Ovary (tissue), 9 donors: ENCODE data around the gene CYB5R3. TPM values are rescaled to one million over a fixed set of nuclear protein-coding genes. Genes with fewer than 3 reads are reported as not detected.
"Not testable (repeated sequence)": the region's sequence is repeated elsewhere in the genome, so short reads cannot be mapped to it uniquely, and the experiment has no call there.

Source experiments
- DNase-seq, 5 donors: peaks; one replicate each; pipeline ENCODE4 v3.0.0-alpha.2; 2019 to 2020
- H3K27ac ChIP-seq, 2 donors: fragments of 200-600 bp; one replicate each; pipeline versions ENCODE4 v1.5.1 to v1.8.0; 2019 to 2022
- H3K27me3 ChIP-seq: fragments of 200-600 bp; one replicate; pipeline ENCODE4 v1.8.0; 2022
- H3K36me3 ChIP-seq: fragments of 200-600 bp; sonication (generic); one replicate; pipeline ENCODE4 v1.5.1; 2019
- H3K4me1 ChIP-seq: one replicate; pipeline ENCODE4 v1.8.1; 2013; ENCODE audit warnings: mild to moderate bottlenecking, moderate library complexity; ENCODE audit not compliant: insufficient read depth
- H3K4me3 ChIP-seq: fragments of 200-600 bp; sonication (generic); one replicate; pipeline ENCODE4 v1.5.1; 2017
- H3K9me3 ChIP-seq, 2 donors: fragments of 200-600 bp in 1 of 2; sonication (generic) in 1 of 2; one replicate each; pipeline versions ENCODE4 v1.5.1 to v1.8.1; 2013 to 2019; ENCODE audit warnings: mild to moderate bottlenecking in 1 of 2, moderate library complexity in 1 of 2
- EP300 ChIP-seq: sonication (generic); formaldehyde crosslinking; IDR thresholded peaks from one replicate; pipeline ENCODE4 v1.6.1; 2017; ENCODE audit warnings: antibody characterized with exemption
- POLR2A ChIP-seq: fragments of 450-650 bp; IDR thresholded peaks from one replicate; pipeline ENCODE4 v1.6.1; 2017; ENCODE audit warnings: antibody characterized with exemption, mild to moderate bottlenecking, moderate library complexity
- WGBS, 3 donors: extraction: QIAGEN DNeasy Blood & Tissue Kit in 1 of 3; methylation state at CpG; one replicate each; pipeline versions ENCODE4 v1.1.5 to v1.1.7; 2013 to 2017; 5-methylcytosine and 5-hydroxymethylcytosine counted together
- intact Hi-C, 4 donors: fragments of 100-400 bp; cut with DNase I; formaldehyde crosslinking; loops; one replicate each; pipeline versions ENCODE4 v1.11.0 to v1.15.1; 2022 to 2023
- polyA plus RNA-seq, 2 donors: library from polyadenylated mRNA; stranded (reverse); fragments of 200-250 nt in 1 of 2; fragments of 350-450 nt in 1 of 2; fragmentation: Illumina TruSeq in 1 of 2; extraction: RNeasy Lipid Tissue Mini Kit (QIAGEN cat#74804) in 1 of 2; gene quantifications; one replicate each; pipeline ENCODE4 v1.2.3, GENCODE V29; 2013 to 2014
- total RNA-seq, 7 donors: library from RNA; depleted of rRNA in 2 of 7; stranded (reverse); fragments of >200 nt in 2 of 7; fragmentation: NEBNext Ultra II Directional in 3 of 7; extraction: Animal tissue kit (Norgen Biotek cat#: 25700) in 3 of 7; gene quantifications; one replicate each; pipeline versions ENCODE4 v1.1.0 to v1.2.4, GENCODE V29; 2016 to 2023
- TF ChIP-seq, protein P1 (sequence below), 3 donors: fragments of 450-650 bp in 2 of 3; fragments of 200-600 bp in 1 of 3; IDR thresholded peaks; one replicate each; pipeline versions ENCODE4 v1.5.1 to v1.8.0; 2016 to 2022; ENCODE audit warnings: antibody characterized with exemption in 3 of 3, mild to moderate bottlenecking in 1 of 3
- donor health status: DM: no; HTN: no; CAD: no; lungs with moderate emphysema.
- donor health status: DM: no; HTN: no; CAD: no.
- donor health status: Bipolar disorder and iron deficiency.
- donor health status: DM: yes; HTN: yes; CAD: no.
- donor health status: DM: no; HTN: no; CAD: no.
- donor health status: DM: yes; HTN: yes; CAD: no.

Gene CYB5R3
- total and polyA plus RNA-seq, 9 donors = 56.9 to 279 (median 228) TPM

DNA sequence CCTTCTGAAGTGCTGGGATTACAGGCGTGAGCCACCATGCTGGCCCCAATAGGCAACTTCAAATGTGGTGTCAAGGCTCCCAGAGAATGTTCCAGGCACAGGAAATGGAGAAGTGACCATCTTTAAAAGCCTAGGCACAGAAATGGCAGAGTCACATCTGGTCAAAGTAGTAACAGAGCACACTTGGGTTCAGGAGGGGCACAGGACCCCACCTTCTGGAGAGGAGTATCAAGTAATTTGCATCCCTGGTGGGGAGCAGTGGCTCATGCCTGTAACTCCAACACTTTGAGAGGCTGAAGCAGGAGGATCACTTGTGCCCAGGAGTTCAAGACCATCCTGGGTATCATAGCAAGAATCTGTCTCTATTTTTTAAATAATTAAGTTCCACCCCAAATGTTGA is 66.2 kb downstream of the CYB5R3 start:
- DNase-seq = no peak
- Histone ChIP-seq H3K27ac (no peak overlapping the region), H3K27me3 (no peaks in the 10 kb centered on the region), H3K4me3 (no peak overlapping the region), H3K36me3 (no peaks in the 10 kb centered on the region), H3K4me1 (no peaks in the 10 kb centered on the region), H3K9me3 (no peaks in the 10 kb centered on the region)
- intact Hi-C loops = no loop called here
- WGBS, 3 donors = 88 to 100% (median 93%) methylated on average over 1 of the region's 1 CpG
- TF ChIP-seq EP300 = no peak
- no peak for TF ChIP-seq POLR2A

DNA sequence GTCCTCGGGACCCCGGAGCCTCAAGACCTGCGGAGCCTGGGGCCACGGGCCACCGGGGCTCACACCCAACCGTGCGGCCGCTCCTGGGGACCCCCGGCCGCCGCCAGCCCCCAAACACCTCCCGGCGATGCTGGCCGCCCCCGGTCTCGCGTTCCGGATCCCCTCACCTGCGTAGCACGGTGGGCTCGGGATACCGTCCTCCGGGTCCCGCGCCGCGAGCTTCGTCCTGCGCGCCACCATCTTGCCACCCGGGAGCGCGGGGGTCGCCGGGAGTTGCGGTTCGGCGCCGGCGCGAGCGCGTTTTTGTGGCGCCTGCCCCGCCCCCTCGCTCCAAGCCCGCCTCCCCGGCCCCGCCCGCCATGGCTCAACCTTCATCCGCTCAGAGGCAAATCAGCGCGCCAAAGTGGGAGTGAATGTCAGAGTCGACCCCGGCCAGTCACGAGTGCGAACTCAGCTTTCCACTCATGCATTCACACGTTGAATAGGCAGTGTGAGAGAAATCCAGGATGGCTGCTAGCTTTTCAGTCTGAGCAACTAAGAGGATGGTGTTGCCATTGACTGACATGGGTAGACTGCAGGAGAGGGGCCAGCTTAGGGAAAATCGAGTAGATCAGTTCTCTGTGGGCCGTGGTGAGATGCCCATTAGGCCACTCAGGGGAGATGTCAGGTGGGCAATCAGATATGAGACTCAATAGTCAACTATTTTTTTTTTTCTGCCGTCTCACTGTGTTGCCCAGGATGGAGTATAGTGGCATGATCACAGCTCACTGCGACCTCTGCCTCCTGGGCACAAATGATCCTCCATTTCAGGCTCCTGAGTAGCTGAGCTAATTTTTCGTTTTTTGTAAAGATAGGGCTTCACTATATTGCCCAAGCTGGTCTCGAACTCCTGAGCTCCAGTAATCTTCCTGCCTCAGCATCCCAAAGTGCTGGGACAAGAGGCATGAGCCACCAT is 67.2 kb downstream of the CYB5R3 start:
- TF ChIP-seq POLR2A (no peak), EP300 (no peak)
- TF ChIP-seq, protein P1, sequence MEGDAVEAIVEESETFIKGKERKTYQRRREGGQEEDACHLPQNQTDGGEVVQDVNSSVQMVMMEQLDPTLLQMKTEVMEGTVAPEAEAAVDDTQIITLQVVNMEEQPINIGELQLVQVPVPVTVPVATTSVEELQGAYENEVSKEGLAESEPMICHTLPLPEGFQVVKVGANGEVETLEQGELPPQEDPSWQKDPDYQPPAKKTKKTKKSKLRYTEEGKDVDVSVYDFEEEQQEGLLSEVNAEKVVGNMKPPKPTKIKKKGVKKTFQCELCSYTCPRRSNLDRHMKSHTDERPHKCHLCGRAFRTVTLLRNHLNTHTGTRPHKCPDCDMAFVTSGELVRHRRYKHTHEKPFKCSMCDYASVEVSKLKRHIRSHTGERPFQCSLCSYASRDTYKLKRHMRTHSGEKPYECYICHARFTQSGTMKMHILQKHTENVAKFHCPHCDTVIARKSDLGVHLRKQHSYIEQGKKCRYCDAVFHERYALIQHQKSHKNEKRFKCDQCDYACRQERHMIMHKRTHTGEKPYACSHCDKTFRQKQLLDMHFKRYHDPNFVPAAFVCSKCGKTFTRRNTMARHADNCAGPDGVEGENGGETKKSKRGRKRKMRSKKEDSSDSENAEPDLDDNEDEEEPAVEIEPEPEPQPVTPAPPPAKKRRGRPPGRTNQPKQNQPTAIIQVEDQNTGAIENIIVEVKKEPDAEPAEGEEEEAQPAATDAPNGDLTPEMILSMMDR (IDR thresholded peaks at IDR 0.05) = no peak
- 5 to 8% (median 5%) methylated on average over 47 to 64 of the region's 64 CpGs for WGBS, 3 donors

DNA sequence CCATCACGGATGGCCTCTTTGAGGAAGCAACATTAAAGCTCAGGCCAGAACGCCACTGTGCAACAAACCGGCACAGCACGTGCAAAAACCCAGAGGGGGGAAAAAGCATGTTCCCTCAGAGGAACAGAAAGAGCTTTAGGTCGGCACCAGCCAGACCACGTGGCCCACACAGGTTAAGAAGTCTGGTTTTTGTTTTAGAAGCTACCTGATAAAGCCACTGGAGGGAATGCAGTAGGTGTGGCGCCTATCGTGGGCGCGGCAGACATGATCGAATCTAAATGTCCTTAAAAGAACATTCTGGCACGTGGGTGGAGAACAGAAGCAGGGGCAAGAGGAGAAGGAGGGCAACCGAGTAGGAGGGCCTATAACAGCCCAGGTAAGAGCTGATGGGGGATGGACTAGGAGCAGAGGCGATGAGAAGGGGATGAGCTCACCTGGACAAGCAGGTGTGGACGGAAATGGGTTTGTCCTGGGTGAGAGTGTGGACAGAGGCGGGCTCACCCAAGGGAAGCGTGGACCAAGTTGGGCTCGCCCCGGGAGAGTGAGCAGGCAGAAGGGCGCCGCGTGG is 67.9 kb downstream of the CYB5R3 start:
- Histone ChIP-seq H3K4me3 (peak overlapping the region; percentile 82), H3K27ac (peak overlapping the region; percentile 66 to 69)
- H3K4me1 ChIP-seq, H3K36me3 ChIP-seq, H3K9me3 ChIP-seq, DNase-seq, intact Hi-C loops, H3K27me3 ChIP-seq: not testable (repeated sequence)
- 0 to 3% (median 0%) methylated on average over 13 to 14 of the region's 22 CpGs for WGBS, 3 donors

More for the DNA sequence above, 67.2 kb downstream of the CYB5R3 start:
- intact Hi-C loops = no loop called here
- Histone ChIP-seq H3K27me3 (no peaks in the 10 kb centered on the region), H3K4me1 (no peaks in the 10 kb centered on the region), H3K36me3 (no peaks in the 10 kb centered on the region), H3K9me3 (no peaks in the 10 kb centered on the region), H3K27ac (peak overlapping the region; percentile 66 to 69), H3K4me3 (peak overlapping the region; percentile 82)
- peak; percentile 80 to 88 (median 84) for DNase-seq

DNA sequence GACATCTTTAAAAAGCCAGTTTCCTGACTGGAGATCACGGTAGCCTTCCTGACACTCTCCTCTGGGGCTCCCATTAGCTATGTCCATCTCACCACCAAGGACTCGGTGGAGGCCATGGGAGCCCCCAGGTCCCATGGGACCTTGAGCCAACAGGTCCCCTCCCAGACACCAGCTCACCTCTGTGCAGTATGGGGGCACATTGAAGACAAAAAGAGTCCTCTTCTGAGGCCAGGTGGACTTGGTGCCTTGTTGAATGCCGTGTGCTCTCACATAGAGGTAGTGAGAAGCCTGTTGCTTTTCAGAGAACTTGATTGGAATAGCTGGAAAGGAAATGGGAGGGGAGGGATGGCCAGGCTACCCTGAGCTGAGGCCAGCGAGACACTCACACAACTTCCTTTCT is 69.2 kb downstream of the CYB5R3 start:
- H3K9me3 ChIP-seq, H3K4me3 ChIP-seq, H3K4me1 ChIP-seq, H3K27me3 ChIP-seq, DNase-seq, intact Hi-C loops, H3K36me3 ChIP-seq, H3K27ac ChIP-seq: not testable (repeated sequence)
- WGBS, 3 donors = 69 to 84% (median 76%) methylated on average over 3 of the region's 4 CpGs

DNA sequence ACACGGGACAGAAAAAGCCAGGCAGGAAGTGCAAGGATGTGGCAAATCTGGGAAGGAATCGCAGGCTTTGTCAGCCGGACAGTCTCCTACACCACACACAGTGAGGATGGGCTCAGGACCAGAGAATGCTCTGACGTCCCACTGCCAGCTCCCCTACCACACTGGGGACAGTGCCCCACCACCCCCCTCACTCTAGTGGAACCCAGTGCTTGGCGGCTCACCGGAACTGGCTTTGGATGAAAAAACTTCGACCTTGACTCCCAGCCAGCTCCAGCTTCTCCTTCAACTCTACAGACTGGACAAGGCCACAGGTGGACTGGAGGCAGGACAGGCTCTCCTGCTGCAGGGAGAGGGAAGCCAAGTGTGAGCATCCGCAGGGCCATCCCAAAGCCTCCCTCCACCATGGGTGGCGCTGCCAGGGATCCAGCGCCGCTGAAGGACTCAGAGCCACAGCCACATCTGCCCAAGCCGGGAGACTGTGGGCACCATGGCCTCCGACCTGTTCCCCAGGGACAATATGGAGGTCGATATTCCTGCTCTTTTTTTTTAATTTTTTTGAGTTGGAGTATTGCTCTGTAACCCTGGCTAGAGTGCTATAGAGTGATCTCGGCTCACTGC is 71.5 kb downstream of the CYB5R3 start:
- 36 to 62% (median 43%) methylated on average over 14 to 15 of the region's 15 CpGs for WGBS, 3 donors
- no peaks in the 10 kb centered on the region for H3K4me1 ChIP-seq
- TF ChIP-seq EP300 (no peak), POLR2A (no peak)
- TF ChIP-seq, protein P1 (IDR thresholded peaks at IDR 0.05) = no peak
- H3K4me3 ChIP-seq = no peak overlapping the region
- intact Hi-C loops = no loop called here
- H3K27ac ChIP-seq = no peak overlapping the region
- H3K9me3 ChIP-seq = no peaks in the 10 kb centered on the region
- peak in 3 of 5 donors; percentile 50 to 56 (median 53) for DNase-seq
- no peaks in the 10 kb centered on the region for H3K27me3 ChIP-seq
- no peaks in the 10 kb centered on the region for H3K36me3 ChIP-seq

DNA sequence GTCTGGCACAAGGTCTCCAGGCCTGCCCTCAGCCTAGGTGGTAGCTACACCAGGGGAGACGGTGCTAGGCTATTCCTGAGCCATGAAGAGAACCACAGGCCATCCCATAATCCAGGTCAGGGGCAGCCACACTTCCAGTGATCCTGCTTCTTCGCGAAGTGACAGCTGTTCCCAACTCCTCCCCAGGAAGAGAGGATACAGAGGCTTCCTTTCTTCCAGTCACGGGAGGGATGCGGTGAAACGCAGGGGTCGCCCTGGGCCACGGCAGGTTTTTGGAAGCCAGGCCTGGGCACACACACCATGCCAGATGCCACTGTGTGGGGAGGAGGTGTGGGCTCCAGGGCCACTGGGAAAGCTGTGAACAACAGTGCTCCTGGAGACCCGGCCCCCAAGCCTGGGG is 72.1 kb downstream of the CYB5R3 start:
- H3K4me3 ChIP-seq, DNase-seq, intact Hi-C loops, H3K27ac ChIP-seq, H3K4me1 ChIP-seq, H3K9me3 ChIP-seq, H3K36me3 ChIP-seq, H3K27me3 ChIP-seq: not testable (repeated sequence)
- WGBS, 3 donors = 63 to 87% (median 71%) methylated on average over 8 of the region's 9 CpGs

DNA sequence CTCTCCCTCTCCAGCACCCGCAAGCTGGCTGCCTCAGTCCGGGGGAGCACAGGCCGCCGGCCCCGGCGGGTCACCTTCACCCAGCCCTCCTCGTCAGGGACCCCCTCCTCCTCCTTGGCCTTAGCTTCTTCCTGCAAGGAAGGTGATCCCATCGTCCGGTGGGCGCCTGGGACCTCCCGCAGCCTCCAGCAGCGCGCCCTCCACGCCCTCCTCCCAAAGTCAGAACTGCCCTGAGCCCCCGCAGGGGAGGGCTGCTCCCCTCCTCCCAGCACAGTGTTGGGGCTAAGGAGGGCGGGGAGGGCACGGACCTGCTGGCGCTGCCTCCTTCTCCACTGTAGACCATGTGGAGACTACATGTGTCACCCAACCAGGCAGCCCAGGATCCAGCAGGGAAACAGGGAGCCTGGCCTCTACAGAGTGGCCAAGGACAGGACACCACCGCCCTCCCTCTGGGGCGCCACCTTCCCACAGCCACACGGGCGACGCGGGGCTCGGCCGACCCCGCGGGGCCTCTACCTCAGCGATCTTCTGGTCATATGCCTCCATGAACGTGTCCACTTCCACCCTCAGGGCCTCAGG is 73.1 kb downstream of the CYB5R3 start:
- H3K9me3 ChIP-seq, DNase-seq, H3K36me3 ChIP-seq, intact Hi-C loops, H3K27ac ChIP-seq, H3K27me3 ChIP-seq, H3K4me1 ChIP-seq, H3K4me3 ChIP-seq: not testable (repeated sequence)
- 66 to 77% (median 71%) methylated on average over 19 to 30 of the region's 30 CpGs for WGBS, 3 donors

DNA sequence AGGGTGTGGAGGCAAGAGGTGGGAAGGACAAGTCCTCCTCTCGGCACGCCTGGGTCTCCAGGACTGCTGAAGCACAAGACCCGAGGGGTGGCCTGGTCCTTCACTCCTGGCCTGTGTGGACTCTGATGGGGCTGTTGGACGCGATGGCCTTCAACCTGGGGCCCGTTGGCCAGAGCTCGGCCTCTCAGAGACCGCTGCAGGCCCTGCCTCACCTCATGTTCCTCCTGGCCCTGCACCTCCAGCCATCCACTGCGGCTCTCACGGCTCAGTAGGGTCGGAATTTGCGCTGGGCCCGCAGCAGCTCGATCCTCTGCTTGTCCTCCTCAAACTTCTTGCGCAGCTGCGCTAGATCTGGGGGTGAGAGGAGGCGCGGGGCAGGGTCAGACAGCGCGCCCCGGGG is 74.7 kb downstream of the CYB5R3 start:
- H3K4me3 ChIP-seq, H3K36me3 ChIP-seq, H3K4me1 ChIP-seq, H3K9me3 ChIP-seq, DNase-seq, intact Hi-C loops, H3K27me3 ChIP-seq: not testable (repeated sequence)
- WGBS, 3 donors = 65 to 86% (median 72%) methylated on average over 16 to 21 of the region's 21 CpGs
- peak overlapping the region in 1 of 2 donors; percentile 9 for H3K27ac ChIP-seq

DNA sequence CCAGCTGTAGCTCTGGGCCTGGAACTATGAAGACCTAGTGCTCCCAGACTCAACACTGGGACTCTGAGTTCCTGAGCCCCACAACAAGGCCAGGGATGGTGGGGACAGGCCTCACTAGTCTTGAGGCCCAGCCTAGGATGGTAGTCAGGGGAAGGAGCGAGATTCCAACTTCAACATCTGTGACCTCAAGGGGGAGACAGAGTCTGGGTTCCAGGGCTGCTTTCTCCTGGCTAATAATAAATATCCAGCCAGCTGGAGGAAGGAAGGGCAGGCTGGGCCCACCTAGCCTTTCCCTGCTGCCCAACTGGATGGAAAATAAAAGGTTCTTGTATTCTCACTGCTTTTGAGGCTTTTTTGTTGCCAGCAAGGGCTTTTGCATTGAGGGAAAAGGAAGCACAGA is 75.1 kb downstream of the CYB5R3 start:
- intact Hi-C loops, H3K4me1 ChIP-seq, DNase-seq, H3K36me3 ChIP-seq, H3K27ac ChIP-seq, H3K4me3 ChIP-seq, H3K9me3 ChIP-seq, H3K27me3 ChIP-seq: not testable (repeated sequence)
- WGBS, 3 donors = 45 to 67% methylated on average over 1 of the region's 1 CpG; no CpG with 5 or more reads in 1 of the 3 donors
